ENCODE results near the gene GNAI2. TPM values are rescaled to one million over a fixed set of nuclear protein-coding genes. Genes with fewer than 3 reads are reported as not detected.

The GNAI2 gene
- polyA plus RNA-seq, 1 of the 3 experiments (the other 2 are of a cell fraction) = 649 TPM

DNA sequence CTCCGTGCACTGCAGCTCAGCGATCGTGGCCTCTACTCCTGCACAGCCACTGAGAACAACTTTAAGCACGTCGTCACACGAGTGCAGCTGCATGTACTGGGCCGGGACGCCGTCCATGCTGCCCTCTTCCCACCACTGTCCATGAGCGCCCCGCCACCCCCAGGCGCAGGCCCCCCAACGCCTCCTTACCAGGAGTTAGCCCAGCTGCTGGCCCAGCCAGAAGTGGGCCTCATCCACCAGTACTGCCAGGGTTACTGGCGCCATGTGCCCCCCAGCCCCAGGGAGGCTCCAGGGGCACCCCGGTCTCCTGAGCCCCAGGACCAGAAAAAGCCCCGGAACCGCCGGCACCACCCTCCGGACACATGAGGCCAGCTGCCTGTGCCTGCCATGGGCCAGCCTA, 48.3 kb upstream of the GNAI2 start:
- H2AFZ ChIP-seq (ENCODE audit: low read depth) = no peak overlapping the region
- WGBS (ENCODE audit: low lambda C conversion rate) = 96% methylated on average over 16 of the region's 19 CpGs
- H3K27me3 ChIP-seq (ENCODE audit: insufficient read depth) = peaks cover 1% of the 10 kb centered on the region
- CTCF ChIA-PET = interaction anchor here (2.2 to 23.1 kb wide), 6 partner anchors 7 to 87 kb away, joined by 8 to 1375 read pairs (median 112); partner anchors contain the start of genes GNAI2, LSMEM2, SEMA3B and SLC38A3
- H3K79me2 ChIP-seq (ENCODE audit: insufficient read depth) = no peaks in the 10 kb centered on the region
- no peaks in the 10 kb centered on the region for H4K20me1 ChIP-seq (ENCODE audit: insufficient read depth)
- H3K27ac ChIP-seq (ENCODE audit: low read depth in 2 of 2, low read length in 1 of 2) = no peak overlapping the region
- H3K4me3 ChIP-seq (ENCODE audit: low read depth in 2 of 2, low read length in 1 of 2) = no peak overlapping the region
- DNase-seq = no peak
- H3F3A ChIP-seq (replicated peaks; ENCODE audit: insufficient read depth) = no peaks in the 10 kb centered on the region
- POLR2A ChIA-PET = interaction anchor here (4.0 kb wide), 1 partner anchor 66 kb away, joined by 21 read pairs; no protein-coding TSS in a partner anchor
- no peak for TF ChIP-seq ELF1 (IDR thresholded peaks at IDR 0.05)
- TF ChIP-seq, protein P1, sequence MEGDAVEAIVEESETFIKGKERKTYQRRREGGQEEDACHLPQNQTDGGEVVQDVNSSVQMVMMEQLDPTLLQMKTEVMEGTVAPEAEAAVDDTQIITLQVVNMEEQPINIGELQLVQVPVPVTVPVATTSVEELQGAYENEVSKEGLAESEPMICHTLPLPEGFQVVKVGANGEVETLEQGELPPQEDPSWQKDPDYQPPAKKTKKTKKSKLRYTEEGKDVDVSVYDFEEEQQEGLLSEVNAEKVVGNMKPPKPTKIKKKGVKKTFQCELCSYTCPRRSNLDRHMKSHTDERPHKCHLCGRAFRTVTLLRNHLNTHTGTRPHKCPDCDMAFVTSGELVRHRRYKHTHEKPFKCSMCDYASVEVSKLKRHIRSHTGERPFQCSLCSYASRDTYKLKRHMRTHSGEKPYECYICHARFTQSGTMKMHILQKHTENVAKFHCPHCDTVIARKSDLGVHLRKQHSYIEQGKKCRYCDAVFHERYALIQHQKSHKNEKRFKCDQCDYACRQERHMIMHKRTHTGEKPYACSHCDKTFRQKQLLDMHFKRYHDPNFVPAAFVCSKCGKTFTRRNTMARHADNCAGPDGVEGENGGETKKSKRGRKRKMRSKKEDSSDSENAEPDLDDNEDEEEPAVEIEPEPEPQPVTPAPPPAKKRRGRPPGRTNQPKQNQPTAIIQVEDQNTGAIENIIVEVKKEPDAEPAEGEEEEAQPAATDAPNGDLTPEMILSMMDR (IDR thresholded peaks at IDR 0.05) = no peak
- TF ChIP-seq, protein P2, sequence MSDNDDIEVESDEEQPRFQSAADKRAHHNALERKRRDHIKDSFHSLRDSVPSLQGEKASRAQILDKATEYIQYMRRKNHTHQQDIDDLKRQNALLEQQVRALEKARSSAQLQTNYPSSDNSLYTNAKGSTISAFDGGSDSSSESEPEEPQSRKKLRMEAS (IDR thresholded peaks at IDR 0.05; ENCODE audit: low read depth) = no peak
- no peak for TF ChIP-seq FOXM1 (IDR thresholded peaks at IDR 0.05; ENCODE audit: low read depth)
- TF ChIP-seq FOXJ3 (CRISPR knock-in tag; IDR thresholded peaks at IDR 0.05) = no peak
- TF ChIP-seq GATA2 (CRISPR knock-in tag; IDR thresholded peaks at IDR 0.05) = no peak
- no peak for TF ChIP-seq RXRA (IDR thresholded peaks at IDR 0.05; ENCODE audit: borderline replicate concordance, low read depth)
- TF ChIP-seq TEAD4 (IDR thresholded peaks at IDR 0.05; ENCODE audit: borderline replicate concordance, insufficient read depth) = no peak
- no peak for TF ChIP-seq SMC3 (IDR thresholded peaks at IDR 0.05; ENCODE audit: low read depth, low read length)
- TF ChIP-seq, protein P3, sequence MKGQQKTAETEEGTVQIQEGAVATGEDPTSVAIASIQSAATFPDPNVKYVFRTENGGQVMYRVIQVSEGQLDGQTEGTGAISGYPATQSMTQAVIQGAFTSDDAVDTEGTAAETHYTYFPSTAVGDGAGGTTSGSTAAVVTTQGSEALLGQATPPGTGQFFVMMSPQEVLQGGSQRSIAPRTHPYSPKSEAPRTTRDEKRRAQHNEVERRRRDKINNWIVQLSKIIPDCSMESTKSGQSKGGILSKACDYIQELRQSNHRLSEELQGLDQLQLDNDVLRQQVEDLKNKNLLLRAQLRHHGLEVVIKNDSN (IDR thresholded peaks at IDR 0.05; ENCODE audit: borderline replicate concordance, low read depth) = no peak
- TF ChIP-seq SIN3A (IDR thresholded peaks at IDR 0.05; ENCODE audit: borderline replicate concordance, low read depth, low read length) = no peak
- no peak for TF ChIP-seq RAD21 (IDR thresholded peaks at IDR 0.05; ENCODE audit: low read length)
- peaks cover 0 to 2% of the 10 kb centered on the region in 2 experiments; a peak in 1 of 4 replicates for H3K4me1 ChIP-seq (ENCODE audit: control insufficient read depth in 1 of 2, insufficient read depth in 2 of 2, low read depth in 1 of 2, low read length in 1 of 2)
- H3K9ac ChIP-seq = no peak overlapping the region
- peaks cover 0 to 3% of the 10 kb centered on the region in 2 experiments for H3K36me3 ChIP-seq (replicated peaks in 1 of 2; ENCODE audit: control insufficient read depth in 1 of 2, insufficient read depth in 2 of 2, low read length in 1 of 2)
- H3K9me2 ChIP-seq = no peaks in the 10 kb centered on the region
- H3K9me3 ChIP-seq = no peaks in the 10 kb centered on the region
- no peak overlapping the region for H3K4me2 ChIP-seq

DNA sequence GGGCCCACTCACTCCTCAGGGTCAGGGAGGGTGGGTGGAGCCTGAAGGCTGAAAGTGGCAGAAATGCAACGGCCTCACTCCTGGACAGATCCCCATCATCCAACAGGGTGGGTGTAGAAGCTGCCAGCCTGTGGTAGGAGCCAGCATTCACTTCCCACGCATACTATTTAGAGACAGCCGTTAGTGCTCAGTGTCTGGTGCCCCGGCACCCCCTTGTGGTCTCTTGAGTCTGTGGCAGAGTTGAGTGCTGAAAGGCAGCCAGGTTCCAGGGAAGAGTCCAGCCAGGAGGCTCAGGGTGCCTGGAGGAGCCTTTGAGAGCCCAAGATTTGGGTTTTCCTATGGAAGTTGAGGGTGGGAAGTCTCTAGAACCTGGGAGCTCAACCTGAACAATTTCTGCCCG, 46.7 kb upstream of the GNAI2 start:
- Histone ChIP-seq H3K9me3 (no peaks in the 10 kb centered on the region), H3K4me2 (no peak overlapping the region), H3K9me2 (no peaks in the 10 kb centered on the region), H3K4me3 (ENCODE audit: low read depth in 2 of 2, low read length in 1 of 2) (no peak overlapping the region; a peak in 1 of 4 replicates), H3F3A (replicated peaks; ENCODE audit: insufficient read depth) (no peaks in the 10 kb centered on the region), H3K9ac (no peak overlapping the region), H4K20me1 (ENCODE audit: insufficient read depth) (no peaks in the 10 kb centered on the region), H3K36me3 (replicated peaks in 1 of 2; ENCODE audit: control insufficient read depth in 1 of 2, insufficient read depth in 2 of 2, low read length in 1 of 2) (peaks cover 0 to 2% of the 10 kb centered on the region in 2 experiments), H3K4me1 (ENCODE audit: control insufficient read depth in 1 of 2, insufficient read depth in 2 of 2, low read depth in 1 of 2, low read length in 1 of 2) (peaks cover 0 to 14% of the 10 kb centered on the region in 2 experiments; a peak in 1 of 4 replicates), H2AFZ (ENCODE audit: low read depth) (no peak overlapping the region), H3K27ac (ENCODE audit: low read depth in 2 of 2, low read length in 1 of 2) (no peak overlapping the region), H3K79me2 (ENCODE audit: insufficient read depth) (no peaks in the 10 kb centered on the region), H3K27me3 (ENCODE audit: insufficient read depth) (peaks cover 17% of the 10 kb centered on the region)
- DNase-seq = peak; percentile 87
- peak; percentile 34; the same call in 1 of the 2 replicates for TF ChIP-seq NRF1 (IDR thresholded peaks at IDR 0.05; ENCODE audit: low read depth, low read length)
- peak; percentile 98 for TF ChIP-seq RAD21 (IDR thresholded peaks at IDR 0.05; ENCODE audit: low read length)
- TF ChIP-seq, protein P1 (IDR thresholded peaks at IDR 0.05) = peak; percentile 88
- TF ChIP-seq RXRA (IDR thresholded peaks at IDR 0.05; ENCODE audit: borderline replicate concordance, low read depth) = no peak
- TF ChIP-seq SIN3A (IDR thresholded peaks at IDR 0.05; ENCODE audit: borderline replicate concordance, low read depth, low read length) = peak; percentile 22; the same call in 1 of the 2 replicates
- TF ChIP-seq SMC3 (IDR thresholded peaks at IDR 0.05; ENCODE audit: low read depth, low read length) = peak; percentile 99
- TF ChIP-seq, protein P4, sequence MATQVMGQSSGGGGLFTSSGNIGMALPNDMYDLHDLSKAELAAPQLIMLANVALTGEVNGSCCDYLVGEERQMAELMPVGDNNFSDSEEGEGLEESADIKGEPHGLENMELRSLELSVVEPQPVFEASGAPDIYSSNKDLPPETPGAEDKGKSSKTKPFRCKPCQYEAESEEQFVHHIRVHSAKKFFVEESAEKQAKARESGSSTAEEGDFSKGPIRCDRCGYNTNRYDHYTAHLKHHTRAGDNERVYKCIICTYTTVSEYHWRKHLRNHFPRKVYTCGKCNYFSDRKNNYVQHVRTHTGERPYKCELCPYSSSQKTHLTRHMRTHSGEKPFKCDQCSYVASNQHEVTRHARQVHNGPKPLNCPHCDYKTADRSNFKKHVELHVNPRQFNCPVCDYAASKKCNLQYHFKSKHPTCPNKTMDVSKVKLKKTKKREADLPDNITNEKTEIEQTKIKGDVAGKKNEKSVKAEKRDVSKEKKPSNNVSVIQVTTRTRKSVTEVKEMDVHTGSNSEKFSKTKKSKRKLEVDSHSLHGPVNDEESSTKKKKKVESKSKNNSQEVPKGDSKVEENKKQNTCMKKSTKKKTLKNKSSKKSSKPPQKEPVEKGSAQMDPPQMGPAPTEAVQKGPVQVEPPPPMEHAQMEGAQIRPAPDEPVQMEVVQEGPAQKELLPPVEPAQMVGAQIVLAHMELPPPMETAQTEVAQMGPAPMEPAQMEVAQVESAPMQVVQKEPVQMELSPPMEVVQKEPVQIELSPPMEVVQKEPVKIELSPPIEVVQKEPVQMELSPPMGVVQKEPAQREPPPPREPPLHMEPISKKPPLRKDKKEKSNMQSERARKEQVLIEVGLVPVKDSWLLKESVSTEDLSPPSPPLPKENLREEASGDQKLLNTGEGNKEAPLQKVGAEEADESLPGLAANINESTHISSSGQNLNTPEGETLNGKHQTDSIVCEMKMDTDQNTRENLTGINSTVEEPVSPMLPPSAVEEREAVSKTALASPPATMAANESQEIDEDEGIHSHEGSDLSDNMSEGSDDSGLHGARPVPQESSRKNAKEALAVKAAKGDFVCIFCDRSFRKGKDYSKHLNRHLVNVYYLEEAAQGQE (IDR thresholded peaks at IDR 0.05; ENCODE audit: low read depth, low read length) = no peak
- ChIA-PET POLR2A (interaction anchor here (4.0 kb wide), 1 partner anchor 68 kb away, joined by 21 read pairs; no protein-coding TSS in a partner anchor), CTCF (interaction anchor here (0.6 to 23.1 kb wide), 23 partner anchors 9 to 100 kb away, joined by 3 to 1375 read pairs (median 6); partner anchors contain the start of genes GNAI2, LSMEM2, SEMA3B and SLC38A3)
- WGBS (ENCODE audit: low lambda C conversion rate) = 0% methylated on average over 3 of the region's 5 CpGs
